Left lung (tissue), 10 donors: ENCODE results near the gene PDIA6. TPM values are rescaled to one million over a fixed set of nuclear protein-coding genes. Genes with fewer than 3 reads are reported as not detected.
A peak's percentile ranks its signal among the peaks of the same experiment; 100 is the strongest.

Experiments
- ATAC-seq: fragments of 200-7000 bp; cut with Tn5 transposase; one replicate; pipeline ENCODE4 v1.9.1; 2020; ENCODE audit warnings: moderate library complexity
- DNase-seq, 4 donors: peaks; one replicate each; pipeline ENCODE4 v3.0.0-alpha.2; 2013 to 2020
- H3K27ac ChIP-seq, 2 donors: fragments of 200-600 bp; sonication (generic) in 1 of 2; one replicate each; pipeline versions ENCODE4 v1.5.0 to v1.8.0; 2020 to 2021
- H3K27me3 ChIP-seq, 2 donors: fragments of 200-600 bp; sonication (generic) in 1 of 2; one replicate each; pipeline versions ENCODE4 v1.5.0 to v1.8.0; 2020 to 2021
- H3K36me3 ChIP-seq, 2 donors: fragments of 200-600 bp; sonication (generic) in 1 of 2; one replicate each; pipeline versions ENCODE4 v1.5.0 to v1.8.0; 2020 to 2021
- H3K4me1 ChIP-seq, 2 donors: fragments of 200-600 bp; one replicate each; pipeline ENCODE4 v1.8.0; 2021
- H3K4me3 ChIP-seq, 2 donors: fragments of 200-600 bp; sonication (generic) in 1 of 2; one replicate each; pipeline versions ENCODE4 v1.5.0 to v1.8.0; 2020 to 2021; ENCODE audit warnings: mild to moderate bottlenecking in 1 of 2
- H3K9me3 ChIP-seq, 2 donors: fragments of 200-600 bp; sonication (generic) in 1 of 2; one replicate each; pipeline versions ENCODE4 v1.5.0 to v1.8.0; 2020 to 2021
- intact Hi-C, 2 donors: fragments of 100-400 bp; cut with DNase I; formaldehyde crosslinking; loops; one replicate each; pipeline versions ENCODE4 v1.11.2 to v1.14.2; 2022
- polyA plus RNA-seq, 6 donors: library from polyadenylated mRNA; unstranded; fragments of 120-200 nt; gene quantifications; one replicate each; pipeline ENCODE4 v1.2.1, GENCODE V29; 2013; ENCODE audit not compliant: insufficient read length in 6 of 6
- total RNA-seq, 2 donors: library from RNA; stranded (reverse); fragmentation: NEBNext Ultra II Directional; extraction: Animal tissue kit (Norgen Biotek cat#: 25700); gene quantifications; one replicate each; pipeline ENCODE4 v1.2.1, GENCODE V29; 2021
- TF ChIP-seq, protein P1 (sequence below), 2 donors: fragments of 200-600 bp; sonication (generic) in 1 of 2; IDR thresholded peaks; one replicate each; pipeline versions ENCODE4 v1.5.0 to v1.8.0; 2021; ENCODE audit warnings: antibody characterized with exemption in 2 of 2
- donor health status: DM: no; HTN: yes; CAD: no.
- donor health status: DM: no; HTN: no; CAD: no.

The PDIA6 gene
- total and polyA plus RNA-seq, 8 donors, result 239 to 341 (median 277) TPM

DNA sequence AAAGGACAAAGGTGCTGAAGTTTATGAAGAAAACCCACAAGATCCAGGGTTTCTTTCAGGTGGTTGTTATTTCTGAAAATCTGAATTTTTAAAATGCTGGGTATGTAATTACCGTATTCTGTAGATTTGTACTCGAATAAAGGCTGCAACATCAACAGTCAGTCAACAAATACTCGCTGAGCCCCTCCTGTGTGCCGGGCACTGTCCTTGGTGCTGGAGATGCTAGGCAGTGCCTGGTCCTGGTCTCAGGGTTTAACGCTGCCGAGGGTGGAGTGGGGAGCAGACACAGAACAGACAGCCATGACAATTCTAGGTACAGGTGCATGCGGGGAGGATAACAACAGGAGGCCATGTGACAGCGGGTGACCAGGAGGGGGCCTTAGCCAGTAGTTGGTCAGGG is 27.2 kb upstream of the PDIA6 start:
- TF ChIP-seq, protein P1, sequence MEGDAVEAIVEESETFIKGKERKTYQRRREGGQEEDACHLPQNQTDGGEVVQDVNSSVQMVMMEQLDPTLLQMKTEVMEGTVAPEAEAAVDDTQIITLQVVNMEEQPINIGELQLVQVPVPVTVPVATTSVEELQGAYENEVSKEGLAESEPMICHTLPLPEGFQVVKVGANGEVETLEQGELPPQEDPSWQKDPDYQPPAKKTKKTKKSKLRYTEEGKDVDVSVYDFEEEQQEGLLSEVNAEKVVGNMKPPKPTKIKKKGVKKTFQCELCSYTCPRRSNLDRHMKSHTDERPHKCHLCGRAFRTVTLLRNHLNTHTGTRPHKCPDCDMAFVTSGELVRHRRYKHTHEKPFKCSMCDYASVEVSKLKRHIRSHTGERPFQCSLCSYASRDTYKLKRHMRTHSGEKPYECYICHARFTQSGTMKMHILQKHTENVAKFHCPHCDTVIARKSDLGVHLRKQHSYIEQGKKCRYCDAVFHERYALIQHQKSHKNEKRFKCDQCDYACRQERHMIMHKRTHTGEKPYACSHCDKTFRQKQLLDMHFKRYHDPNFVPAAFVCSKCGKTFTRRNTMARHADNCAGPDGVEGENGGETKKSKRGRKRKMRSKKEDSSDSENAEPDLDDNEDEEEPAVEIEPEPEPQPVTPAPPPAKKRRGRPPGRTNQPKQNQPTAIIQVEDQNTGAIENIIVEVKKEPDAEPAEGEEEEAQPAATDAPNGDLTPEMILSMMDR (IDR thresholded peaks at IDR 0.05), result no peak
- ATAC-seq, result no peak
- intact Hi-C loops, result no loop called here
- H3K4me3 ChIP-seq, result no peak overlapping the region
- H3K36me3 ChIP-seq, result no peaks in the 10 kb centered on the region
- peaks cover 0 to 38% of the 10 kb centered on the region in 2 donors for H3K27me3 ChIP-seq
- H3K4me1 ChIP-seq, result peaks cover 0 to 3% of the 10 kb centered on the region in 2 donors
- DNase-seq, result peak in 1 of 4 donors; percentile 51
- peaks cover 0 to 19% of the 10 kb centered on the region in 2 donors for H3K9me3 ChIP-seq
- no peak overlapping the region for H3K27ac ChIP-seq

DNA sequence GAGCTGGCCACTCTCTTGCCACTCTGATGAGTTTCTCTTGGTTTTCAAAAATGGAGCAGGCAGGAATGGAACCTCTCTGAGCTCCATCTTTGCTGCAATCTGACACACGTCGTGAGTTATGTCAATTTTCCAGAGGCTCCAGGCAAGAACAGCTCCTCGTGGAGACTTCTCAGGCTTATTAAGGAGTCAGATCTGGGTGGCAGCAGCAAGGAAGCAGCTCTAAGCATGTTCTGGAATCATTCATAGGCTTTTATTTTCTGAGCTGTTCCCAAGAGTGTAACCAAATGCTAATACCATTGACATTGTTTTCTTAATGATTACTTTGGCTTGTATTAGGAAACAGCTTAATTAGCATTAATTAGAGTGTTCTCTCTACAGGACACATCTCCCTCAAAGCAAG is 26.1 kb upstream of the PDIA6 start:
- ATAC-seq (no peak), DNase-seq (no peak)
- intact Hi-C loops, result no loop called here

DNA sequence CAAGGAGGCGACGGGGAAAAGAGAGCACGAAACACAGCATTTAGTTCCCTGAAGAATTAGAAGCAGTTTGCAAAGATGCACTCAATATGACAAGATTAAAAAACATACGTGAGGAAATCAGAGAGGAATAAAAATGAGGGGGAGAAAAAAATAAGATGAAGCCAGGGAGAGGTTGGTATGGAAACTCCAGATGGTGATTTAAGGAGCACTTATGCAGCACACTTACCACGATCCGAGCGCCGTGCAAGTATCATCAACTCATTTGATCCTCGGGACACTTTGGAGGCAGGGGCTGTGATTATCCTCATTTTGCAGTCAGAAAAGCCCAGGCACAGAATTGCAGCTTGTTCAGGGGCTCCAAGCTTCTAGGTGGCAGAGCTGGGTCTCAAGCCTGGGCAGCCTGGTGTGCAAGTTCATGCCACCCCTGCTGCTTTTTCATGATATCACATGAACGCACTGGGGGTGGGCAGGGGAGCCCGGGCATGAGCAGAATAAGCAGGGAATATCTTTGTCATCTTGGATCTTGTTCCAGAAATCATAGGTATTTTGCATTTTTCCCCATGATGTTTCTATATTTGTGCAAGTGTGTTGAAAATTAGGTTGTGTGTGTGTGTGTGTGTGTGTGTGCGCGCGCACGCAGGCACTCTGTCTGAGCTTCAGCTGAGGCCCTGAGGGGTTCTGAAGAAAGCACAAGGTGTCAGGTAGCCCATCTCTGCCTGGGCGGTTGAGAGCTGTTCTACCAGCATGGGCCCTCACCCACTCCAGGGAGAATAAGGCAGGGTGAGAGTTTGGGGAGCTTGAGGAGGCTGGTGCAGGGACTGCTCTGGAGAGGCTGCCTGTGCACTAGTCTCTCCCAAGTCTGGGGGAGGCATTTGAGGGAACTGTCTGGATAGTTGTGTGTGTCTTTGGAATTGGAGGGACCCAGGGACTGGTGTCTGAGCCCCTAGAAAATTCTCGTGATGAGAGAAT is 25.0 kb upstream of the PDIA6 start:
- intact Hi-C loops, result no loop called here
- no peak for ATAC-seq

More for the DNA sequence above, 26.1 kb upstream of the PDIA6 start:
- Histone ChIP-seq H3K36me3 (no peaks in the 10 kb centered on the region), H3K27ac (no peak overlapping the region), H3K4me1 (peaks cover 0 to 3% of the 10 kb centered on the region in 2 donors), H3K4me3 (no peak overlapping the region), H3K9me3 (peaks cover 0 to 19% of the 10 kb centered on the region in 2 donors), H3K27me3 (peaks cover 0 to 40% of the 10 kb centered on the region in 2 donors)
- TF ChIP-seq, protein P1 (IDR thresholded peaks at IDR 0.05), result no peak

DNA sequence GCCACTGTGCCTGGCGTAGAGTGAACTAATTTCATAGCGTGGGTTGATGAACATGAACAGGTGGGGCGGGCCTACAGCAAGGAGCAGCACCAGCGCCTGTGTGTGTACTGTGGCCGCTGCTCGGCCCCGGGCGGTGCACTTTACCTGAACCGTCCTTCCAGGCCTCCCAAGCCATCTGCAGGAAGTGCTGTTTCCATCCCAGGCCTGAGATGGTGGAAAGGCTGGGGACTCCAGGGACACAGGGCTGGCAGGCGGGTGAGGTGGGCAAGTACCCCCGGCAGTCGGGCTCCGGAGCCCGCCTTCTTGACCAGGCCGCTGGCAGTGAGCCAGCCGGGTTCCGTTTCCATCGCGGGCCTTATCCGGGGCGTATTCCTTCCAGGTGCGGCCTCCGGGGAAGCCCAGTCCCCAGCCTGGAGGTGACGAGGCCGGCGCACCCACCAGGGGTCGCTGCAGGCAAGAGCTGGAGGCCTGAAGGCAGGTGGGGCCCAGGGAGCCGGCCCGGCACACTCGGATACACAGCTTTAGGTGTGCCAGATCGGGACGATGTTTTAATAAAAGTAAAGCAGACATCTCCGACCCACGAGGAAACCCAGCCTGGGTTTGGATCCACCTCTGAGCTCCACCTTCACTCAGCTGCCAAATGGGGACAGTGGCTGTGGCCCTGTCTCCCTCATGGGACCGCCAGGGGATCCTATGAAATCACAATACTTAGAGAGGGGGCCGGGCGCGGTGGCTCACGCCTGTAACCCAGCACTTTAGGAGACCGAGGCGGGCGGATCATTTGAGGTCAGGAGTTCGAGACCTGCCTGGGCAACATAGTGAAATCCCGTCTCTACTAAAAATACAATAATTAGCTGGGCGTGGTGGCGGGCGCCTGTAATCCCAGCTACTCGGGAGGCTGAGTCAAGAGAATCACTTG is 22.7 kb upstream of the PDIA6 start:
- ATAC-seq, result peak; percentile 85
- Histone ChIP-seq H3K4me1 (peaks cover 0 to 3% of the 10 kb centered on the region in 2 donors), H3K27ac (no peak overlapping the region), H3K4me3 (no peak overlapping the region), H3K9me3 (no peaks in the 10 kb centered on the region), H3K36me3 (no peaks in the 10 kb centered on the region), H3K27me3 (peaks cover 4 to 73% of the 10 kb centered on the region in 2 donors)
- TF ChIP-seq, protein P1 (IDR thresholded peaks at IDR 0.05), result peak; percentile 77 to 81
- DNase-seq, result peak in 3 of 4 donors; percentile 54 to 92 (median 62)
- intact Hi-C loops, result no loop called here

More for the DNA sequence above, 25.0 kb upstream of the PDIA6 start:
- Histone ChIP-seq H3K4me3 (no peak overlapping the region), H3K27me3 (peaks cover 0 to 50% of the 10 kb centered on the region in 2 donors), H3K9me3 (peaks cover 0 to 19% of the 10 kb centered on the region in 2 donors), H3K36me3 (no peaks in the 10 kb centered on the region), H3K4me1 (peaks cover 0 to 3% of the 10 kb centered on the region in 2 donors), H3K27ac (no peak overlapping the region)
- DNase-seq, result no peak
- TF ChIP-seq, protein P1 (IDR thresholded peaks at IDR 0.05), result no peak
